HepG2 (cell line): ENCODE data around the gene SRSF6. TPM values are rescaled to one million over a fixed set of nuclear protein-coding genes. Genes with fewer than 3 reads are reported as not detected.

Experiments used
- HOXA5 ChIP-seq: sonication (generic); formaldehyde crosslinking; IDR thresholded peaks from 2 replicates; pipeline ENCODE4 v1.4.0; 2020; ENCODE audit warnings: missing genetic modification reagents
- KLF15 ChIP-seq: sonication (generic); formaldehyde crosslinking; IDR thresholded peaks from 2 replicates; pipeline ENCODE4 v1.8.1; 2023; ENCODE audit warnings: borderline replicate concordance, mild to moderate bottlenecking, inconsistent platforms, missing genetic modification reagents, mixed read lengths
- MTA3 ChIP-seq: sonication (generic); formaldehyde crosslinking; IDR thresholded peaks from 2 replicates; pipeline ENCODE4 v1.4.0; 2020; ENCODE audit warnings: missing genetic modification reagents
- MYNN ChIP-seq: sonication (generic); formaldehyde crosslinking; IDR thresholded peaks from 2 replicates; pipeline ENCODE4 v1.4.0; 2020; ENCODE audit warnings: mild to moderate bottlenecking, low read depth, missing genetic modification reagents
- SIX4 ChIP-seq: sonication (generic); formaldehyde crosslinking; IDR thresholded peaks from 2 replicates; pipeline ENCODE4 v1.4.0; 2020; ENCODE audit warnings: missing genetic modification reagents
- SRF ChIP-seq: IDR thresholded peaks from 2 replicates; pipeline ENCODE4 v1.6.1; 2011; ENCODE audit warnings: mild to moderate bottlenecking, low read depth, low read length, moderate library complexity
- ZFP62 ChIP-seq: sonication (generic); formaldehyde crosslinking; IDR thresholded peaks from 2 replicates; pipeline ENCODE4 v1.4.0; 2020; ENCODE audit warnings: missing genetic modification reagents
- ZNF329 ChIP-seq: sonication (generic); formaldehyde crosslinking; IDR thresholded peaks from 2 replicates; pipeline ENCODE4 v1.9.0; 2021; ENCODE audit warnings: low read depth, mild to moderate bottlenecking, missing genetic modification reagents
- ZNF530 ChIP-seq: sonication (generic); formaldehyde crosslinking; IDR thresholded peaks from 2 replicates; pipeline ENCODE4 v1.5.0; 2020; ENCODE audit warnings: low read depth, mild to moderate bottlenecking, missing genetic modification reagents
- ZSCAN30 ChIP-seq: sonication (generic); formaldehyde crosslinking; IDR thresholded peaks from 2 replicates; pipeline ENCODE4 v1.5.0; 2020; ENCODE audit warnings: mild to moderate bottlenecking, missing genetic modification reagents
- polyA plus RNA-seq, 8 experiments: library from polyadenylated mRNA; depleted of rRNA in 3 of 8; stranded (reverse) in 7 of 8; unstranded in 1 of 8; fragments of >200 nt; fragmentation: Illumina TruSeq in 4 of 8; extraction: Trizol in 4 of 8; gene quantifications; 2 replicates each; pipeline versions ENCODE4 v1.2.1 to v1.2.3, GENCODE V29; 2011 to 2016; ENCODE audit warnings: low read depth in 4 of 8, missing spikeins in 1 of 8, mixed read lengths in 1 of 8; ENCODE audit not compliant: insufficient read depth in 1 of 8
- total RNA-seq, 5 experiments: library from RNA; depleted of rRNA; stranded (reverse); fragments of >200 nt; fragmentation: Illumina TruSeq; extraction: Trizol; gene quantifications; 2 replicates each; pipeline ENCODE4 v1.2.3, GENCODE V29; 2016; ENCODE audit warnings: low read depth in 1 of 5
- TF ChIP-seq, protein P1 (sequence below), 2 experiments: sonication (generic) in 1 of 2; formaldehyde crosslinking in 1 of 2; IDR thresholded peaks; 2 replicates each; pipeline versions ENCODE4 v1.4.0 to v1.6.1; 2016 to 2020; ENCODE audit warnings: borderline replicate concordance in 1 of 2, low read depth in 1 of 2, mild to moderate bottlenecking in 1 of 2, missing genetic modification reagents in 1 of 2
- TF ChIP-seq, protein P2 (sequence below): sonication (generic); formaldehyde crosslinking; conservative IDR thresholded peaks from 2 replicates; pipeline ENCODE4 v1.8.0; 2022; ENCODE audit warnings: low read depth, missing genetic modification reagents
- TF ChIP-seq, protein P3 (sequence below): sonication (generic); formaldehyde crosslinking; IDR thresholded peaks from 2 replicates; pipeline ENCODE4 v1.5.0; 2020; ENCODE audit warnings: missing genetic modification reagents
- TF ChIP-seq, protein P4 (sequence below): sonication (generic); formaldehyde crosslinking; conservative IDR thresholded peaks from 2 replicates; pipeline ENCODE4 v1.8.0; 2022; ENCODE audit warnings: missing genetic modification reagents
- TF ChIP-seq, protein P5 (sequence below): sonication (generic); formaldehyde crosslinking; IDR thresholded peaks from 2 replicates; pipeline ENCODE4 v1.5.1; 2020; ENCODE audit warnings: missing genetic modification reagents, mild to moderate bottlenecking, borderline replicate concordance

The SRSF6 gene
- total and polyA plus RNA-seq, 2 of the 13 experiments (the other 11 are each of a cell fraction or from before 2014, with no cell fraction given), result 156 to 194 TPM

DNA sequence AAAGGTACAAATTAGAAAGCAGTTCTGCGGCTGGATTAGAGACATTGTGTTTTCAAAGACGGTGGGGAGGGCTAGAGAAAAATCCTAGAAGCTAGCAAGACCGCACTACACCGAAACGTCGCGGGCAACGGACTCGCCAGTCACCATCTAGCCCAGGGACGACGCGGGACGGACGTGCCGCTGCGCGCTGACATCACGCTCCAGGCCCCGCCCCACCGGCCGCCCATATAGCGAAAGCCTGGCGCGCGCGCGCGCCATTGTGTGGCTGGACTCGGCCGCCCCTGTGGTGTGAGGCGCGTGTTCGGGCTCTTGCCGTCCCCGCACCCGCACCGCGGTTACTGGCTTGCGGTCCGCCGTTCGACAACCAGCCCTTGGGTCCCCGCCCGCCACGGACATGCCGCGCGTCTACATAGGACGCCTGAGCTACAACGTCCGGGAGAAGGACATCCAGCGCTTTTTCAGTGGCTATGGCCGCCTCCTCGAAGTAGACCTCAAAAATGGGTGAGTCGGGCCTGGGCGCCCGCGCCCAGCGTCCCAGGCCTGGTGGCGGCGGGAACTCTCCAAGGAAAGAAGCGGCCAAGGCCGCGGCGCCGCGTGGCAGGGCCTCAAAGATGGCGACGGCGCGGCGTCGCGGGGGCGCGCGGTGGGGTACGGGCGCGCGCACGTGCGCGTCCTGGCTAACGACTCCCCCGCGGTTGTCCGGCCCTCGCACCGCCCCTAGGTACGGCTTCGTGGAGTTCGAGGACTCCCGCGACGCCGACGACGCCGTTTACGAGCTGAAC is at the start of gene SRSF6 (continued):
- TF ChIP-seq, protein P1, sequence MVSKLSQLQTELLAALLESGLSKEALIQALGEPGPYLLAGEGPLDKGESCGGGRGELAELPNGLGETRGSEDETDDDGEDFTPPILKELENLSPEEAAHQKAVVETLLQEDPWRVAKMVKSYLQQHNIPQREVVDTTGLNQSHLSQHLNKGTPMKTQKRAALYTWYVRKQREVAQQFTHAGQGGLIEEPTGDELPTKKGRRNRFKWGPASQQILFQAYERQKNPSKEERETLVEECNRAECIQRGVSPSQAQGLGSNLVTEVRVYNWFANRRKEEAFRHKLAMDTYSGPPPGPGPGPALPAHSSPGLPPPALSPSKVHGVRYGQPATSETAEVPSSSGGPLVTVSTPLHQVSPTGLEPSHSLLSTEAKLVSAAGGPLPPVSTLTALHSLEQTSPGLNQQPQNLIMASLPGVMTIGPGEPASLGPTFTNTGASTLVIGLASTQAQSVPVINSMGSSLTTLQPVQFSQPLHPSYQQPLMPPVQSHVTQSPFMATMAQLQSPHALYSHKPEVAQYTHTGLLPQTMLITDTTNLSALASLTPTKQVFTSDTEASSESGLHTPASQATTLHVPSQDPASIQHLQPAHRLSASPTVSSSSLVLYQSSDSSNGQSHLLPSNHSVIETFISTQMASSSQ (IDR thresholded peaks at IDR 0.05; ENCODE audit: low read depth), result peak; percentile 8; the same call in 1 of the 2 replicates
- TF ChIP-seq, protein P1 (CRISPR knock-in tag; IDR thresholded peaks at IDR 0.05; ENCODE audit: borderline replicate concordance), result peak; percentile 74; the same call in 1 of the 2 replicates
- peak; percentile 98 for TF ChIP-seq ZSCAN30 (CRISPR knock-in tag)
- peak; percentile 97 for TF ChIP-seq ZNF530 (CRISPR knock-in tag)
- peak; percentile 97; the same call in 1 of the 2 replicates for TF ChIP-seq ZFP62 (CRISPR knock-in tag)
- TF ChIP-seq, protein P2, sequence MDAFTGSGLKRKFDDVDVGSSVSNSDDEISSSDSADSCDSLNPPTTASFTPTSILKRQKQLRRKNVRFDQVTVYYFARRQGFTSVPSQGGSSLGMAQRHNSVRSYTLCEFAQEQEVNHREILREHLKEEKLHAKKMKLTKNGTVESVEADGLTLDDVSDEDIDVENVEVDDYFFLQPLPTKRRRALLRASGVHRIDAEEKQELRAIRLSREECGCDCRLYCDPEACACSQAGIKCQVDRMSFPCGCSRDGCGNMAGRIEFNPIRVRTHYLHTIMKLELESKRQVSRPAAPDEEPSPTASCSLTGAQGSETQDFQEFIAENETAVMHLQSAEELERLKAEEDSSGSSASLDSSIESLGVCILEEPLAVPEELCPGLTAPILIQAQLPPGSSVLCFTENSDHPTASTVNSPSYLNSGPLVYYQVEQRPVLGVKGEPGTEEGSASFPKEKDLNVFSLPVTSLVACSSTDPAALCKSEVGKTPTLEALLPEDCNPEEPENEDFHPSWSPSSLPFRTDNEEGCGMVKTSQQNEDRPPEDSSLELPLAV (CRISPR knock-in tag), result no peak
- peak; percentile 94 for TF ChIP-seq ZNF329
- TF ChIP-seq KLF15 (CRISPR knock-in tag), result peak; percentile 97
- peak; percentile 29; the same call in 1 of the 2 replicates for TF ChIP-seq SIX4 (CRISPR knock-in tag)
- peak; percentile 98 for TF ChIP-seq HOXA5 (CRISPR knock-in tag)
- TF ChIP-seq, protein P3, sequence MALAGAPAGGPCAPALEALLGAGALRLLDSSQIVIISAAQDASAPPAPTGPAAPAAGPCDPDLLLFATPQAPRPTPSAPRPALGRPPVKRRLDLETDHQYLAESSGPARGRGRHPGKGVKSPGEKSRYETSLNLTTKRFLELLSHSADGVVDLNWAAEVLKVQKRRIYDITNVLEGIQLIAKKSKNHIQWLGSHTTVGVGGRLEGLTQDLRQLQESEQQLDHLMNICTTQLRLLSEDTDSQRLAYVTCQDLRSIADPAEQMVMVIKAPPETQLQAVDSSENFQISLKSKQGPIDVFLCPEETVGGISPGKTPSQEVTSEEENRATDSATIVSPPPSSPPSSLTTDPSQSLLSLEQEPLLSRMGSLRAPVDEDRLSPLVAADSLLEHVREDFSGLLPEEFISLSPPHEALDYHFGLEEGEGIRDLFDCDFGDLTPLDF, result peak; percentile 96
- TF ChIP-seq SRF, result peak; percentile 35; the same call in 1 of the 2 replicates
- TF ChIP-seq, protein P4, sequence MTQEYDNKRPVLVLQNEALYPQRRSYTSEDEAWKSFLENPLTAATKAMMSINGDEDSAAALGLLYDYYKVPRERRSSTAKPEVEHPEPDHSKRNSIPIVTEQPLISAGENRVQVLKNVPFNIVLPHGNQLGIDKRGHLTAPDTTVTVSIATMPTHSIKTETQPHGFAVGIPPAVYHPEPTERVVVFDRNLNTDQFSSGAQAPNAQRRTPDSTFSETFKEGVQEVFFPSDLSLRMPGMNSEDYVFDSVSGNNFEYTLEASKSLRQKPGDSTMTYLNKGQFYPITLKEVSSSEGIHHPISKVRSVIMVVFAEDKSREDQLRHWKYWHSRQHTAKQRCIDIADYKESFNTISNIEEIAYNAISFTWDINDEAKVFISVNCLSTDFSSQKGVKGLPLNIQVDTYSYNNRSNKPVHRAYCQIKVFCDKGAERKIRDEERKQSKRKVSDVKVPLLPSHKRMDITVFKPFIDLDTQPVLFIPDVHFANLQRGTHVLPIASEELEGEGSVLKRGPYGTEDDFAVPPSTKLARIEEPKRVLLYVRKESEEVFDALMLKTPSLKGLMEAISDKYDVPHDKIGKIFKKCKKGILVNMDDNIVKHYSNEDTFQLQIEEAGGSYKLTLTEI (CRISPR knock-in tag), result no peak
- peak; percentile 36; the same call in 1 of the 2 replicates for TF ChIP-seq MTA3 (CRISPR knock-in tag)
- TF ChIP-seq, protein P5, sequence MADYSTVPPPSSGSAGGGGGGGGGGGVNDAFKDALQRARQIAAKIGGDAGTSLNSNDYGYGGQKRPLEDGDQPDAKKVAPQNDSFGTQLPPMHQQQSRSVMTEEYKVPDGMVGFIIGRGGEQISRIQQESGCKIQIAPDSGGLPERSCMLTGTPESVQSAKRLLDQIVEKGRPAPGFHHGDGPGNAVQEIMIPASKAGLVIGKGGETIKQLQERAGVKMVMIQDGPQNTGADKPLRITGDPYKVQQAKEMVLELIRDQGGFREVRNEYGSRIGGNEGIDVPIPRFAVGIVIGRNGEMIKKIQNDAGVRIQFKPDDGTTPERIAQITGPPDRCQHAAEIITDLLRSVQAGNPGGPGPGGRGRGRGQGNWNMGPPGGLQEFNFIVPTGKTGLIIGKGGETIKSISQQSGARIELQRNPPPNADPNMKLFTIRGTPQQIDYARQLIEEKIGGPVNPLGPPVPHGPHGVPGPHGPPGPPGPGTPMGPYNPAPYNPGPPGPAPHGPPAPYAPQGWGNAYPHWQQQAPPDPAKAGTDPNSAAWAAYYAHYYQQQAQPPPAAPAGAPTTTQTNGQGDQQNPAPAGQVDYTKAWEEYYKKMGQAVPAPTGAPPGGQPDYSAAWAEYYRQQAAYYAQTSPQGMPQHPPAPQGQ (CRISPR knock-in tag), result no peak
- no peak; the same call in 1 of the 2 replicates for TF ChIP-seq MYNN (CRISPR knock-in tag)
